Measurements from ENCODE around the gene CDH13. TPM values are rescaled to one million over a fixed set of nuclear protein-coding genes. Genes with fewer than 3 reads are reported as not detected.

CDH13 gene
- total RNA-seq, 1 experiment from 2014 or later, result 49.3 TPM

DNA sequence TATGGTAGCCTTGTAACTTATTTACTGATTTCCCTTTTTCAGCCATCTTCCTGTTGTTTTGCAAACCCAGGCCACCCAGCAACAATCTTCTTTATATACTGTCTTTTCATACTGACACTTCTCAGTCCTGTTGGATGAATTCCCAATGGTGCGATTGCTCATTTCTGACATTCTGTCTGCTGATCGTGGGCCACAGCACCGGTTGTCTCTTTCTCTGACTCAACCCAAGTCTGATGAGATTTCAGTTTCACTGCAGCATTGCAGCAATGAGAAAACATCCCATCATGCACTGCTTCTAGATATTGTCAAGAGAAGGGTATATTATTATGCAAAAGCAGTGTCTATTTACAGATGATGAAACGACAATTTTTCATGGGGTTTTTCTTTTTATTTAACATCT, 831.8 kb downstream of the CDH13 start:
- peak; percentile 81 for DNase-seq (ENCODE audit: unreplicated experiment)
- no peaks in the 10 kb centered on the region for H3K9me3 Mint-ChIP-seq (ENCODE audit: unreplicated experiment)
- no peaks in the 10 kb centered on the region for H3K36me3 Mint-ChIP-seq (ENCODE audit: insufficient read depth, unreplicated experiment)
- H3K4me1 Mint-ChIP-seq (ENCODE audit: insufficient read depth, unreplicated experiment), result peaks cover 17% of the 10 kb centered on the region
- TF ChIP-seq CTCF (IDR thresholded peaks at IDR 0.05; ENCODE audit: unreplicated experiment), result no peak
- intact Hi-C loops (cut with micrococcal nuclease), result loop anchor here (10.0 kb wide), 1 partner anchor 366 kb away; no protein-coding TSS in a partner anchor
- H3K4me3 Mint-ChIP-seq (ENCODE audit: unreplicated experiment), result no peak overlapping the region
- H3K27ac Mint-ChIP-seq (ENCODE audit: low read depth, unreplicated experiment), result peak overlapping the region; percentile 88
- POLR2A ChIA-PET, result no interaction called here
- H3K27me3 Mint-ChIP-seq (ENCODE audit: insufficient read depth, unreplicated experiment), result no peaks in the 10 kb centered on the region
- BruUV-seq (replicated peaks), result no TSS peak
- CTCF ChIA-PET, result interaction anchor here (1.3 kb wide), 1 partner anchor 11 kb away, joined by 3 read pairs; no protein-coding TSS in a partner anchor

DNA sequence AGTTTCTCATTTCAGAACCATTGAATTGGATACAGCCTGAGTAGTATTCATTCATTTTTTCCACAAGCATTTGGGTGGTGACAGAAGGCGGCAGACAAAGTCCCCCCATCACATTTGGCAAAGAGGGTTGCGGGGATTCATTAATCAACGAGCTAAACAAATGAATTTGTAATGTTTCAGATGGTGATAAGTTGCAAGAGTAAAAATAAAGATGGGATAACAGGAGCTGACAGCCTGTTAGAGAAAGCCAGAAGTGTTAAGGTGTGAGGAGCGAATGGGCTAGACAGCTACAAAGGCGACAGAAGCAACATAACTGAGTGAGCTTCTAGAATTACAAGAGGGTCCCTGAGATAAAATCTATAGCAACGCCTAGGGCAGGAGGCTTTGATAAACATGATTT, 838.2 kb downstream of the CDH13 start:
- BruUV-seq (replicated peaks), result no TSS peak
- POLR2A ChIA-PET, result no interaction called here
- intact Hi-C loops (cut with micrococcal nuclease), result no loop called here
- H3K27me3 Mint-ChIP-seq (ENCODE audit: insufficient read depth, unreplicated experiment), result no peaks in the 10 kb centered on the region
- CTCF ChIA-PET, result interaction anchor here (0.9 to 1.2 kb wide), 2 partner anchors 18 to 108 kb away, joined by 3 read pairs; no protein-coding TSS in a partner anchor
- TF ChIP-seq CTCF (IDR thresholded peaks at IDR 0.05; ENCODE audit: unreplicated experiment), result no peak
- H3K9me3 Mint-ChIP-seq (ENCODE audit: unreplicated experiment), result no peaks in the 10 kb centered on the region
- no peak overlapping the region for H3K27ac Mint-ChIP-seq (ENCODE audit: low read depth, unreplicated experiment)
- H3K4me3 Mint-ChIP-seq (ENCODE audit: unreplicated experiment), result no peak overlapping the region
- H3K36me3 Mint-ChIP-seq (ENCODE audit: insufficient read depth, unreplicated experiment), result no peaks in the 10 kb centered on the region
- no peaks in the 10 kb centered on the region for H3K4me1 Mint-ChIP-seq (ENCODE audit: insufficient read depth, unreplicated experiment)
- no peak for DNase-seq (ENCODE audit: unreplicated experiment)

GRCh38 chr16:83470416-83470815, 843.6 kb downstream of the CDH13 start:
- ChIA-PET POLR2A (interaction anchor here (0.6 kb wide), 1 partner anchor 499 kb away, joined by 3 read pairs; no protein-coding TSS in a partner anchor), CTCF (interaction anchor here (0.7 kb wide), 1 partner anchor 783 kb away, joined by 3 read pairs; no protein-coding TSS in a partner anchor)
- H3K4me1 Mint-ChIP-seq (ENCODE audit: insufficient read depth, unreplicated experiment), result peaks cover 10% of the 10 kb centered on the region
- no peaks in the 10 kb centered on the region for H3K9me3 Mint-ChIP-seq (ENCODE audit: unreplicated experiment)
- TF ChIP-seq CTCF (IDR thresholded peaks at IDR 0.05; ENCODE audit: unreplicated experiment), result no peak
- intact Hi-C loops (cut with micrococcal nuclease), result no loop called here
- no peaks in the 10 kb centered on the region for H3K27me3 Mint-ChIP-seq (ENCODE audit: insufficient read depth, unreplicated experiment)
- H3K27ac Mint-ChIP-seq (ENCODE audit: low read depth, unreplicated experiment), result no peak overlapping the region
- H3K4me3 Mint-ChIP-seq (ENCODE audit: unreplicated experiment), result no peak overlapping the region
- no peaks in the 10 kb centered on the region for H3K36me3 Mint-ChIP-seq (ENCODE audit: insufficient read depth, unreplicated experiment)
- DNase-seq (ENCODE audit: unreplicated experiment), result no peak
- no TSS peak for BruUV-seq (replicated peaks)

DNA sequence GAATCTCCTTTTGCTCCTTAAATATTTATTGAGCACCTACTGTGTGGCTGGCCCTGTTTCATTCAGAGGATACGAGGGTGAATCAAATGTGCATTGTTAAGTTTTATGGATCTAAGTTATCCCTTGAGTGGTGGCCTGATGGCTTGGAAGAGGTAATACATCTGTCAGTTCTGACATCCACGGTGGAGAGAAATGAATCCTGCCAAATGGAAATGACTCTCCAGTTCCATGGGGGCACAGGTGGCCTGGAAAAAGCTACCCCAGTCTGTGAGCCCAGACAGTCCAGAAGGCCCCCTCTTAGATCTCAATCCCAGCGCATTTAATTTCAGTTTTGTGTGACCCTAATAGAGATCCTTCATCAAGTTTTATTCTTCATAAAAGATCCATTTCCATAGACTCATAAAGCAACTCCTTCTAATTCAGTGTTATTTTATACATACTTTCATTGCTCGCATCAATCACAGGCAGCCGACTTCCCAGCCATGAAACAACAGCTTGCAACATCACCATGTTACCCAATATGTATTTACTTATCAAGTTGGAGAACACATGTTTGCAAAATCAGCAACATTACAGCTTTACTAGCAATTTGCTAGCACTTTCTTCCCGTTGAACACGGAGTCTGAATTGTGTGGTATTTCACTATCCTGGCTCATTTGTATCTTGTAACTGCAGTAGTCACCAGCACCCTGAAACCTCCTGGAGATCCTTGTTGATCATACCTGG, 846.2 kb downstream of the CDH13 start:
- intact Hi-C loops (cut with micrococcal nuclease), result no loop called here
- Mint-ChIP-seq H3K27ac (ENCODE audit: low read depth, unreplicated experiment) (peak overlapping the region; percentile 13), H3K4me1 (ENCODE audit: insufficient read depth, unreplicated experiment) (peaks cover 10% of the 10 kb centered on the region), H3K27me3 (ENCODE audit: insufficient read depth, unreplicated experiment) (no peaks in the 10 kb centered on the region), H3K4me3 (ENCODE audit: unreplicated experiment) (no peak overlapping the region), H3K36me3 (ENCODE audit: insufficient read depth, unreplicated experiment) (no peaks in the 10 kb centered on the region), H3K9me3 (ENCODE audit: unreplicated experiment) (no peaks in the 10 kb centered on the region)
- peak; percentile 57 for DNase-seq (ENCODE audit: unreplicated experiment)
- BruUV-seq (replicated peaks), result no TSS peak
- CTCF ChIA-PET, result interaction anchor here (0.6 kb wide), 1 partner anchor 33 kb away, joined by 3 read pairs; no protein-coding TSS in a partner anchor
- POLR2A ChIA-PET, result interaction anchor here (2.1 kb wide), 1 partner anchor 60 kb away, joined by 6 read pairs; no protein-coding TSS in a partner anchor
- TF ChIP-seq CTCF (IDR thresholded peaks at IDR 0.05; ENCODE audit: unreplicated experiment), result no peak

Data from MCF 10A (cell line).